H9 (cell line): Measurements from ENCODE around the gene URB1. TPM values are rescaled to one million over a fixed set of nuclear protein-coding genes. Genes with fewer than 3 reads are reported as not detected.

Source experiments
- DNase-seq: peaks from one replicate; pipeline ENCODE4 v3.0.0-alpha.2; 2017
- H2AFZ ChIP-seq: one replicate; pipeline ENCODE4 v1.6.1; 2013; ENCODE audit warnings: mild to moderate bottlenecking, low read length, control low read depth, moderate library complexity
- H2AK5ac ChIP-seq: 2 replicates; pipeline ENCODE4 v1.6.1; 2013; ENCODE audit warnings: low read length, control low read depth, mixed read lengths; ENCODE audit not compliant: insufficient read length
- H2BK120ac ChIP-seq: one replicate; pipeline ENCODE4 v1.6.1; 2013; ENCODE audit warnings: low read depth, mild to moderate bottlenecking, low read length, control low read depth, inconsistent platforms; ENCODE audit not compliant: poor library complexity, severe bottlenecking
- H2BK12ac ChIP-seq: 2 replicates; pipeline ENCODE4 v1.6.1; 2013; ENCODE audit warnings: low read length, control low read depth, mixed read lengths, low read depth; ENCODE audit not compliant: insufficient read length
- H2BK15ac ChIP-seq: 2 replicates; pipeline ENCODE4 v1.6.1; 2013; ENCODE audit warnings: low read depth, low read length, control low read depth
- H2BK20ac ChIP-seq: one replicate; pipeline ENCODE4 v1.6.1; 2013; ENCODE audit warnings: low read depth, mild to moderate bottlenecking, low read length, control low read depth, inconsistent platforms; ENCODE audit not compliant: poor library complexity, severe bottlenecking
- H2BK5ac ChIP-seq: 2 replicates; pipeline ENCODE4 v1.6.1; 2013; ENCODE audit warnings: low read length, control low read depth, mixed read lengths; ENCODE audit not compliant: insufficient read length
- H3K14ac ChIP-seq: 2 replicates; pipeline ENCODE4 v1.6.1; 2013; ENCODE audit warnings: low read length, control low read depth; ENCODE audit not compliant: insufficient read depth
- H3K18ac ChIP-seq: 2 replicates; pipeline ENCODE4 v1.6.1; 2013; ENCODE audit warnings: low read depth, mild to moderate bottlenecking, mixed read lengths, low read length, control low read depth; ENCODE audit not compliant: insufficient read length
- H3K23ac ChIP-seq: 2 replicates; pipeline ENCODE4 v1.6.1; 2013; ENCODE audit warnings: low read length, control low read depth, mixed read lengths, low read depth; ENCODE audit not compliant: insufficient read length
- H3K23me2 ChIP-seq: 2 replicates; pipeline ENCODE4 v1.6.1; 2013; ENCODE audit warnings: low read depth, mild to moderate bottlenecking, mixed read lengths, low read length, control low read depth; ENCODE audit not compliant: insufficient read length, poor library complexity, severe bottlenecking
- H3K27ac ChIP-seq: 2 replicates; pipeline ENCODE4 v1.5.1; 2013; ENCODE audit warnings: low read length, control low read depth, mixed read lengths, low read depth; ENCODE audit not compliant: insufficient read length
- H3K27me3 ChIP-seq: 2 replicates; pipeline ENCODE4 v1.6.1; 2013; ENCODE audit warnings: low read length, control low read depth, inconsistent platforms; ENCODE audit not compliant: insufficient read depth
- H3K4ac ChIP-seq: 2 replicates; pipeline ENCODE4 v1.6.1; 2013; ENCODE audit warnings: low read depth, mild to moderate bottlenecking, control low read depth, inconsistent platforms, low read length, moderate library complexity
- H3K4me1 ChIP-seq: 2 replicates; pipeline ENCODE4 v1.6.1; 2013; ENCODE audit warnings: low read length, control low read depth, inconsistent platforms; ENCODE audit not compliant: insufficient read depth
- H3K4me2 ChIP-seq: 2 replicates; pipeline ENCODE4 v1.6.1; 2013; ENCODE audit warnings: low read length, control low read depth, mixed read lengths; ENCODE audit not compliant: insufficient read length, insufficient read depth
- H3K56ac ChIP-seq: 2 replicates; pipeline ENCODE4 v1.6.1; 2013; ENCODE audit warnings: low read depth, mild to moderate bottlenecking, mixed read lengths, low read length, control low read depth; ENCODE audit not compliant: insufficient read length
- H3K79me1 ChIP-seq: 2 replicates; pipeline ENCODE4 v1.6.1; 2013; ENCODE audit warnings: low read depth, mild to moderate bottlenecking, moderate library complexity, low read length, control low read depth, inconsistent platforms; ENCODE audit not compliant: insufficient read depth, poor library complexity, severe bottlenecking
- H3K79me2 ChIP-seq: 2 replicates; pipeline ENCODE4 v1.6.1; 2013; ENCODE audit warnings: low read length, control low read depth, inconsistent platforms; ENCODE audit not compliant: insufficient read depth
- H3K9ac ChIP-seq: 2 replicates; pipeline ENCODE4 v1.6.1; 2013; ENCODE audit warnings: low read length, control low read depth, mixed read lengths; ENCODE audit not compliant: insufficient read length; ENCODE audit errors: extremely low read depth
- H3K9me3 ChIP-seq: one replicate; pipeline ENCODE4 v1.6.1; 2013; ENCODE audit warnings: low read depth, low read length, inconsistent platforms; ENCODE audit not compliant: control insufficient read depth
- H3T11ph ChIP-seq: one replicate; pipeline ENCODE4 v1.6.1; 2013; ENCODE audit warnings: mild to moderate bottlenecking, low read length, control low read depth, inconsistent platforms
- H4K20me1 ChIP-seq: one replicate; pipeline ENCODE4 v1.6.1; 2013; ENCODE audit not compliant: control insufficient read depth, insufficient read length, insufficient read depth
- H4K5ac ChIP-seq: 2 replicates; pipeline ENCODE4 v1.6.1; 2013; ENCODE audit warnings: low read depth, mild to moderate bottlenecking, mixed read lengths, low read length, control low read depth; ENCODE audit not compliant: insufficient read length
- H4K8ac ChIP-seq: replicated peaks from 2 replicates; pipeline ENCODE4 v1.6.1; 2013; ENCODE audit warnings: low read length, control low read depth, mixed read lengths, low read depth; ENCODE audit not compliant: insufficient read length
- H4K91ac ChIP-seq: 2 replicates; pipeline ENCODE4 v1.6.1; 2013; ENCODE audit warnings: low read depth, mild to moderate bottlenecking, moderate library complexity, mixed read lengths, low read length, control low read depth; ENCODE audit not compliant: insufficient read length
- H3K27ac Mint-ChIP-seq, 3 experiments: 2 replicates in 2 of 3; 3 replicates in 1 of 3; pipeline ENCODE4 v1.8.0; 2020 to 2021; ENCODE audit warnings: mixed read lengths in 3 of 3, mild to moderate bottlenecking in 1 of 3, moderate library complexity in 1 of 3
- H3K27me3 Mint-ChIP-seq: 2 replicates; pipeline ENCODE4 v1.8.0; 2021; ENCODE audit warnings: low read depth, mild to moderate bottlenecking, moderate library complexity, mixed read lengths
- H3K36me3 Mint-ChIP-seq, 3 experiments: 2 replicates in 2 of 3; 3 replicates in 1 of 3; pipeline ENCODE4 v1.8.0; 2020 to 2021; ENCODE audit warnings: low read depth in 3 of 3, mixed read lengths in 3 of 3; ENCODE audit not compliant: insufficient read depth in 1 of 3
- H3K4me1 Mint-ChIP-seq, 2 experiments: 2 replicates each; pipeline ENCODE4 v1.8.0; 2020; ENCODE audit warnings: mixed read lengths in 2 of 2
- H3K4me3 Mint-ChIP-seq, 2 experiments: 2 replicates in 1 of 2; 3 replicates in 1 of 2; pipeline ENCODE4 v1.8.0; 2020 to 2021; ENCODE audit warnings: mild to moderate bottlenecking in 2 of 2, mixed read lengths in 2 of 2, moderate library complexity in 1 of 2
- H3K9me3 Mint-ChIP-seq, 2 experiments: 2 replicates in 1 of 2; 3 replicates in 1 of 2; pipeline ENCODE4 v1.8.0; 2020; ENCODE audit warnings: mild to moderate bottlenecking in 2 of 2, mixed read lengths in 2 of 2, moderate library complexity in 1 of 2
- CTCF ChIP-seq: fragments of 200-600 bp; sonication (generic); conservative IDR thresholded peaks from 3 replicates; pipeline ENCODE4 v1.8.0; 2021; ENCODE audit warnings: antibody characterized with exemption, mild to moderate bottlenecking
- WGBS: extraction: QIAGEN DNeasy Blood & Tissue Kit; methylation state at CpG from one replicate; pipeline ENCODE4 v1.1.7; 2013; ENCODE audit warnings: missing lambda C conversion rate, low lambda C conversion rate, mixed read lengths; ENCODE audit not compliant: insufficient read length; ENCODE audit errors: extremely low coverage; 5-methylcytosine and 5-hydroxymethylcytosine counted together
- total RNA-seq: library from RNA; stranded (reverse); gene quantifications from 2 replicates; pipeline ENCODE4 v1.2.1, GENCODE V29; 2021

URB1 gene
- total RNA-seq, 1 experiment from 2014 or later = 23.5 TPM

GRCh38 chr21:32282992-32283391 lies 109.8 kb downstream of the URB1 start:
- Histone ChIP-seq H3K79me2 (peaks cover 2% of the 10 kb centered on the region; the same call in 1 of the 2 replicates), H3K9ac (no peak overlapping the region), H3K9me3 (no peaks in the 10 kb centered on the region), H3K18ac (no peak overlapping the region), H3K27me3 (no peaks in the 10 kb centered on the region), H2BK5ac (no peak overlapping the region), H3T11ph (no peak overlapping the region), H2AK5ac (no peak overlapping the region), H3K14ac (no peak overlapping the region), H3K4ac (no peak overlapping the region), H3K79me1 (no peaks in the 10 kb centered on the region), H4K5ac (no peak overlapping the region), H2BK12ac (no peak overlapping the region), H3K23ac (no peak overlapping the region), H2AFZ (no peak overlapping the region), H3K27ac (no peak overlapping the region), H3K4me1 (no peaks in the 10 kb centered on the region), H2BK120ac (no peak overlapping the region), H4K20me1 (no peaks in the 10 kb centered on the region), H3K23me2 (peaks cover 10% of the 10 kb centered on the region), H3K4me2 (no peak overlapping the region), H4K91ac (no peak overlapping the region), H3K56ac (no peak overlapping the region), H2BK20ac (no peak overlapping the region), H2BK15ac (no peak overlapping the region), H4K8ac (no peak overlapping the region)
- H3K4me3 Mint-ChIP-seq = no peak overlapping the region
- DNase-seq = no peak
- H3K27ac Mint-ChIP-seq = peak overlapping the region in 1 of 3 experiments; percentile 12; a peak in 1 of 7 replicates
- H3K9me3 Mint-ChIP-seq = peaks cover 0 to 7% of the 10 kb centered on the region in 2 experiments; a peak in 2 of 5 replicates
- peaks cover 0 to 2% (median 0%) of the 10 kb centered on the region in 3 experiments; a peak in 1 of 7 replicates for H3K36me3 Mint-ChIP-seq
- no CpG with 5 or more reads among the region's 6 CpGs for WGBS
- TF ChIP-seq CTCF = no peak
- no peaks in the 10 kb centered on the region; the same call in 1 of the 2 replicates for H3K27me3 Mint-ChIP-seq
- H3K4me1 Mint-ChIP-seq = peaks cover 8 to 11% of the 10 kb centered on the region in 2 experiments; a peak in 3 of 4 replicates
